NCI-H2171 treated with DMSO at 0.1 percent for 48 hours (cell line): ENCODE measurements around the gene PTGFR.

Source experiments
- DNase-seq: peaks from one replicate; lab custom pipeline; 2025; lab: John Stamatoyannopoulos, UW

PTGFR gene

GRCh38 chr1:78520843-78521242 is 30.1 kb downstream of the PTGFR start:
- no peak for DNase-seq

DNA sequence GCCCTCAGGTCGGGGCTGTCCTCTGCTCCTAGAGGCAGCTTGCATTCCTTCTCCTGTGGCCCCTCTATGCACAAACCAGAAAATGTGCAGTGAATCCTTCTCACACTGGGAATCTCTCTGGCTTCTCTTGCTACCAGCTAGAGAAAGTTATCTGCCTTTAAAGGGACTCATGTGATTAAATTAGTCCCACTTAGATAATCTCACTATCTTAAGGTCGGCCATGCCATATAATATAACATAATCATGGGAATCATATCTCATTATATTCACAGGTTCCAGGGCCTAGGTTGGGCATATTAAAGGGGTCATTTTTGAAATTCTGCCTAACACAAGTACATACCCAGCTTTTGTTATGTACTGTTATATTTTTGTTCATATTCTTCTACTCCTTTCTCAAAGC is 31.4 kb downstream of the PTGFR start:
- no peak for DNase-seq

- DNase-seq: no peak
Observed at GRCh38 chr1:78526496-78526895, 35.7 kb downstream of the PTGFR start.

GRCh38 chr1:78527706-78528105 is 36.9 kb downstream of the PTGFR start:
- no peak for DNase-seq

DNA sequence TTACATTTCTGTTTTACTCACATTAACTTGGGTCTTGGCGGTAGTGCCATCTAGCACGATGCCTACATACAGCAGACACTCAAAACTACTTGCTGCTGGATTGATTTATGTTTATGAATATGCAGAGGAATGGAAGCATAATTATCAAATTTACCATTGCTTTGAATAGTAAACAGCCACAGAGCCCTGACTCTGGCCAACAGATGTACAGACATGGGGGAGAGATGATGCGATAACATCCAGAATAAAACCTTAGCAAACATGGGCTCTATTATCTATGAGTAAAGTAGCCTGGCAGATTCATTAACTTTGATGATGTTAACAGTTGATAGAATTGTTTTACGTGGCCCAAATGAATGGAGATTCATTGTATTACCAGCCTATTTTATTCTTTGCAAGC is 42.8 kb downstream of the PTGFR start:
- no peak for DNase-seq

GRCh38 chr1:78535286-78535685 is 44.5 kb downstream of the PTGFR start:
- no peak for DNase-seq

DNA sequence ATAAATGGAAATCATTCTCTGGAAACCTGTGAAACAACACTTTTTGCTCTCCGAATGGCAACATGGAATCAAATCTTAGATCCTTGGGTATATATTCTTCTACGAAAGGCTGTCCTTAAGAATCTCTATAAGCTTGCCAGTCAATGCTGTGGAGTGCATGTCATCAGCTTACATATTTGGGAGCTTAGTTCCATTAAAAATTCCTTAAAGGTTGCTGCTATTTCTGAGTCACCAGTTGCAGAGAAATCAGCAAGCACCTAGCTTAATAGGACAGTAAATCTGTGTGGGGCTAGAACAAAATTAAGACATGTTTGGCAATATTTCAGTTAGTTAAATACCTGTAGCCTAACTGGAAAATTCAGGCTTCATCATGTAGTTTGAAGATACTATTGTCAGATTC is 45.7 kb downstream of the PTGFR start:
- no peak for DNase-seq

DNA sequence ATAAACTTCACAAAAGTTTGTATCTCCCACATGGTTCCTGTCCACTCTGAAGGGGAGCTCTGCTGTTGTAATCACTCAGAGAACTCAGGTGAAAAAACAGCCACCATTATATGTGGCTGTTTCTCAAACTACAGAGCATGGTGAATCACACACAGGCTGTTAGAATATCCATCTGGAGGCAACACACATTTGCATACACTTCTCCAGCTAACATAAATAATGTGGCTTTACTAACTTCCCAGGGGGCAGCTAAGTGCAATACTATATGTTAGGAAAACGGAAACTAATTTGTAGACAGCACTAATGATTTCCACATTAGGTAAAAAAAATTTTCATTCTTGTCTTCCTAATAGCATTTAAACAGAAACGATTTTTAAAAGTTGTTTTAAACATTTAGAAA is 49.3 kb downstream of the PTGFR start:
- DNase-seq: no peak

GRCh38 chr1:78541479-78541878 is 50.7 kb downstream of the PTGFR start:
- DNase-seq: no peak

- DNase-seq: no peak
Observed at GRCh38 chr1:78543941-78544643, 53.3 kb downstream of the PTGFR start.

DNA sequence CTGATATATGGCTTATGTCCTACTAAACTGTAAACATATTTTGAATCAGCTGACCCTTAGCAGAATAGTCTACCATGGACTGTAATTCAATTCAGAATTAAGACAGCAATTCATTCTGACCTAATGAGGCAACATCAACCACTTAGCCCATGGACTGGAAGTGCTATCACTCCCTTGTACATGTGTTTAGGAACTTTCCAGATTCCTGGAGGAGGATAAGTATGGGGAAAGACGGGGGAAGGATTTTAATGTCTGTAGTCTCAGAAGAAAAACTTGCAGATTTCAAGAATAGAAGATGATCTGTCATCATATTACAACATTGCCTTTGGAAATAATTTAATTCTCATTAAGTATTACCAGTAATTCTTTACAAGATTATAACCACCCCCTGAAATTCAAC is 56.3 kb downstream of the PTGFR start:
- DNase-seq: no peak

DNA sequence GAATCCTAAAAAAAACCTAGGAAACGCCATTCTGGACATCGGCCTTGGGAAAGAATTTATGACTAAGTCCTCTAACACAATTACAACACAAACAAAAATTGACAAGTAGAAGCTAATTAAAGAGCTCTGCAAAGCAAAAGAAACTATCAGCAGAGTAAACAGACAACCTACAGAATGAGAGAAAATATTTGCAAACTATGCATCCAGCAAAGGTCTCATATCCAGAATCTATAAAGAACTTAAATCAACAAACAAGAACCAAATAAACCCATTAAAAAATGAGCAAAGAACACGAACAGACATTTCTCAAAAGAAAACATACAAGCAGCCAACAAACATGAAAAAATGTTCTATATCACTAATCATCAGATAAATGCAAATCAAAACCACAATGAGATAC is 58.6 kb downstream of the PTGFR start:
- no peak for DNase-seq

- DNase-seq: no peak
Observed at GRCh38 chr1:78549891-78550290, 59.1 kb downstream of the PTGFR start.

DNA sequence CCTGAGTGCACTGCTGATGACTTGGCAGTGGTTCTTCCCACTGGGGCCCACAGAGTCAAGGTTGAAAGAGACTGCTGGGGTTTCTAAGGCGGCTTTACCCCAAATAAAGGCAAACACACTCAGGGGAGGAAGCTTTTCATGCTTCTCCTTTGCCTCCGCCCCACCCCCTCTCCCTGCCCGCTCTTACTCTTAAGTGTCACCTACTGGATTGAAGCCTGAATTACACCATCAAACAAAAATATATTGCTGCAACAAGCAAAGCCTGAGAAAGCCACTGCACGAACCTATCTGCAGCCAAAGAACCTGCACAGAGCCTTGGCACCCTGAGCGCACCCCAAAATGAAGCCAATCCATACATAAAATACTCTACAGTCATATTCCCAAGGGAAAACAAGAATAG is 63.1 kb downstream of the PTGFR start:
- DNase-seq: no peak

DNA sequence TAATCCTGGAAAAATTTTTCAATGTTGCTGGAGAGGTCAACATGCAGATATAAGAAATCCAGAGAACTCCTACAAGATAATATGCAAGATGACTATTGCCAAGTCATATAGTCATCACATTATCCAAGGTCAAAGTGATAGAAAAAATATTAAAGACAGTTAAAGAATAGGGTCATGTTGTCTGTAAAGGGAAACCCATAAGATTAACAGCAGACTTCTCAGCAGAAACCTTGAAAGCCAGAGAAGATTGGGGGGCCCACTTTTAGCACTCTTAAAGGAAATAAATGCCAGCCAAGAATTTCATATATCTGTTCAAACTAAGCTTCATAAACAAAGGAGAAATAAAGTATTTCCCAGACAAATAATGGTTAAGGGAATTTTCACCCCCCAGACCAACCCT is 64.1 kb downstream of the PTGFR start:
- DNase-seq: no peak

DNA sequence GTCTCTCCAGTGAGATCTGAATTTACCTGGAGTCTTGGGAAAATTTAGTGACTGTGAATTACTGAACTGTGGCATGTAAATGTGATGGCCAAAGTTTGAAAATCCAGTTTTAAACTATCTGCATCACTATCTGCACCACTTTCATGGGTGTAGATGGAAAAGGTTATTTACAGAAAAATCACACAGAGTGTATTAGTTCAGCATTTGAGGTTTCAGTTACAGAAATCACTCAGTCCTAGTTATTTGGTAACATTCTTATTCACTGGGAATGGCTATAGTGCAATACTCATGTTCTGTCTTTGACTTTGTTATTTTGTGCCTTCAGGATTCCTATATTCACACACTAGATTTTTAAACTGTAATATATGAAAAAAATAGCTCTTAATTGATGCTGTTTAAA is 68.9 kb downstream of the PTGFR start:
- no peak for DNase-seq

GRCh38 chr1:78560811-78561210 is 70.0 kb downstream of the PTGFR start:
- no peak for DNase-seq

GRCh38 chr1:78561856-78562255 is 71.1 kb downstream of the PTGFR start:
- DNase-seq: no peak

DNA sequence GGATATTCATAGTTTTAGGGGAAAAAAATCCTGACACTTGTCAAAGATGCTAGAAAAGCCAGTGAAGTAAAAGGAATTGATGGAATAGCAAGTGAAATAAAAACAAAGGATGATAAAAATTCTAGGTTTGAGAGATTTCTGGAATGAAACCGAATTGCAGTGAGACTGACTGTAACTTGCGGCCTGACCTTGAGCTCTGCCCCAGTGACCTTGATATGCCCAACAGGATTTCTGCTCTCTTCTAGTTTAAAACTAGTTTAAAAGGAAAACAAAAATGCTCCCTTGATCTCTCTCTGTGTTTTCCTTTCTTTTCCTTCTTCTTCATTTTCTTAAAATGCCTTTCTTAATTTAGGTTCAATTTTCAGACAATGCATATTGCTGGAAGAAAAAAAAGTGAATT is 74.6 kb downstream of the PTGFR start:
- no peak for DNase-seq

GRCh38 chr1:78570539-78570938 is 79.8 kb downstream of the PTGFR start:
- DNase-seq: no peak

- no peak for DNase-seq
Observed at GRCh38 chr1:78577257-78578100, 86.7 kb downstream of the PTGFR start.

DNA sequence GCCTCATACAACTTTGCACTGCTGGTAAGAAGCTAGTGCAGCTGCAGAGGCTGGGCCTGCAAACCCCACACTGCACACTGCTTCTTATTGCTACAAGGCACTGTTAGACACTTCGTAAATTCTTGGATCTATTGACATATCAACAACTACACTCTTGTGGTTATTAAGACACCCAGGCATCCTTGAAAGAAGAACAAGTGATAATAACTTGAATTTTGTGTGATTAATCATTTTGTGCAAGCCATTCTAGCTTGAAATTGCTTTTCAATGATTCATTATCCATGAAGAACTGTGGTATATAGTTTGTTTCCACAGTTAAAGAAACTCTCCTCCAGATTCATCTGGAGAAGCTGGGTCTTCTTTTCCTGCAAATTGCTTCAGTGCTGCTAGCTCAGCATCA is 95.8 kb downstream of the PTGFR start:
- no peak for DNase-seq

GRCh38 chr1:78587211-78587610 is 96.4 kb downstream of the PTGFR start:
- no peak for DNase-seq
